B cell (primary cell): ENCODE measurements around the gene CEL. TPM values are rescaled to one million over a fixed set of nuclear protein-coding genes. Genes with fewer than 3 reads are reported as not detected.

Source experiments
- ATAC-seq: fragments of 200-7000 bp; cut with Tn5 transposase; one replicate; pipeline ENCODE4 v1.10.0; 2021; ENCODE audit warnings: low read depth, mild to moderate bottlenecking, moderate number of reproducible peaks, moderate library complexity
- CTCF ChIA-PET: fragments of 350-600 bp; sonication (Branson Sonifier 250); formaldehyde crosslinking; loops from one replicate; lab custom pipeline; 2021; ENCODE audit warnings: antibody characterized with exemption, inconsistent platforms; lab: Charles Lee
- POLR2A ChIA-PET: fragments of 350-600 bp; sonication (Branson Sonifier 250); formaldehyde crosslinking; loops from one replicate; lab custom pipeline; 2021; ENCODE audit warnings: antibody characterized with exemption; lab: Charles Lee
- DNase-seq: peaks from one replicate; pipeline ENCODE4 v3.0.0; 2013
- H2AFZ ChIP-seq: 2 replicates; pipeline ENCODE4 v1.6.1; 2012; ENCODE audit warnings: mild to moderate bottlenecking, low read depth, low read length; ENCODE audit not compliant: insufficient read depth, poor library complexity, severe bottlenecking
- H3K27ac ChIP-seq, 2 donors: 1 replicate in 1 of 2; 2 replicates in 1 of 2; pipeline ENCODE4 v1.5.1; 2012 to 2013; ENCODE audit warnings: low read length in 2 of 2, mild to moderate bottlenecking in 2 of 2, moderate library complexity in 1 of 2
- H3K27me3 ChIP-seq, 4 experiments: fragments of 200-600 bp in 1 of 4; sonication (generic) in 1 of 4; replicated peaks in 1 of 4; 1 replicate in 2 of 4; 2 replicates in 2 of 4; pipeline versions ENCODE4 v1.6.1 to v1.7.0; 2013 to 2016; ENCODE audit warnings: low read length in 3 of 4, mild to moderate bottlenecking in 2 of 4, mixed read lengths in 1 of 4, moderate library complexity in 1 of 4; ENCODE audit not compliant: insufficient read depth in 4 of 4, control insufficient read depth in 3 of 4; ENCODE audit errors: control extremely low read depth in 1 of 4
- H3K36me3 ChIP-seq, 2 experiments: replicated peaks in 1 of 2; 1 replicate in 1 of 2; 2 replicates in 1 of 2; pipeline versions ENCODE4 v1.6.1 to v1.7.1; 2013; ENCODE audit warnings: low read length in 1 of 2; ENCODE audit not compliant: insufficient read depth in 2 of 2, control insufficient read depth in 1 of 2; ENCODE audit errors: control extremely low read depth in 1 of 2, extremely low read depth in 1 of 2
- H3K4me1 ChIP-seq, 2 donors: fragments of 200-600 bp in 1 of 2; sonication (generic) in 1 of 2; 1 replicate in 1 of 2; 2 replicates in 1 of 2; pipeline versions ENCODE4 v1.5.1 to v1.6.1; 2013 to 2017; ENCODE audit warnings: low read length in 2 of 2; ENCODE audit not compliant: control insufficient read depth in 2 of 2, insufficient read depth in 2 of 2
- H3K4me2 ChIP-seq: replicated peaks from 2 replicates; pipeline ENCODE3; 2012; ENCODE audit warnings: mild to moderate bottlenecking, low read depth, low read length; ENCODE audit not compliant: poor library complexity, severe bottlenecking
- H3K4me3 ChIP-seq, 5 experiments: fragments of 200-600 bp in 1 of 5; sonication (generic) in 1 of 5; 1 replicate in 3 of 5; 2 replicates in 2 of 5; pipeline versions ENCODE4 v1.5.1 to v1.7.0; 2011 to 2016; ENCODE audit warnings: low read length in 4 of 5, mild to moderate bottlenecking in 4 of 5, low read depth in 2 of 5, control low read depth in 1 of 5, moderate library complexity in 1 of 5; ENCODE audit not compliant: insufficient read depth in 1 of 5; ENCODE audit errors: control extremely low read depth in 1 of 5, extremely low read depth in 1 of 5
- H3K79me2 ChIP-seq: fragments of 200-600 bp; sonication (generic); one replicate; pipeline ENCODE4 v1.6.0; 2016; ENCODE audit warnings: low read length; ENCODE audit not compliant: control insufficient read depth, insufficient read depth
- H3K9ac ChIP-seq: fragments of 200-600 bp; sonication (generic); 2 replicates; pipeline ENCODE4 v1.6.1; 2017; ENCODE audit warnings: mild to moderate bottlenecking, low read length, moderate library complexity
- H3K9me3 ChIP-seq, 3 donors: one replicate each; pipeline versions ENCODE4 v1.6.1 to v1.7.1; 2013; ENCODE audit warnings: low read length in 2 of 3; ENCODE audit not compliant: control insufficient read depth in 2 of 3, insufficient read depth in 1 of 3; ENCODE audit errors: control extremely low read depth in 1 of 3
- H4K20me1 ChIP-seq: 2 replicates; pipeline ENCODE4 v1.6.0; 2012; ENCODE audit warnings: mild to moderate bottlenecking, low read length; ENCODE audit not compliant: insufficient read depth, control insufficient read depth, poor library complexity, severe bottlenecking
- H3K27ac Mint-ChIP-seq: one replicate; pipeline ENCODE4 v1.8.0; 2021; ENCODE audit warnings: mixed read lengths
- H3K27me3 Mint-ChIP-seq: one replicate; pipeline ENCODE4 v1.8.0; 2021; ENCODE audit warnings: mixed read lengths
- H3K4me1 Mint-ChIP-seq: one replicate; pipeline ENCODE4 v1.8.0; 2021; ENCODE audit warnings: mixed read lengths
- H3K4me3 Mint-ChIP-seq: one replicate; pipeline ENCODE4 v1.8.0; 2021; ENCODE audit warnings: mixed read lengths
- H3K9me3 Mint-ChIP-seq: one replicate; pipeline ENCODE4 v1.8.0; 2022; ENCODE audit warnings: mixed read lengths; ENCODE audit not compliant: insufficient read depth
- EZH2 ChIP-seq: IDR thresholded peaks from 2 replicates; pipeline ENCODE4 v1.6.1; 2012; ENCODE audit warnings: borderline replicate concordance, low read depth, mild to moderate bottlenecking, moderate library complexity, low read length; ENCODE audit not compliant: insufficient read depth, poor library complexity, severe bottlenecking
- whole genome bisulfite sequencing: methylation state at CpG from one replicate; pipeline ENCODE4 v1.1.5; 2013; ENCODE audit warnings: missing lambda C conversion rate; ENCODE audit not compliant: insufficient coverage; 5-methylcytosine and 5-hydroxymethylcytosine counted together
- intact Hi-C: fragments of 100-400 bp; cut with micrococcal nuclease; formaldehyde crosslinking; loops from one replicate; pipeline ENCODE4 v1.10.0; 2022
- polyA plus RNA-seq: library from polyadenylated mRNA; depleted of rRNA; stranded (reverse); fragments of >200 nt; gene quantifications from 2 replicates; pipeline ENCODE4 v1.2.3, GENCODE V29; 2012
- total RNA-seq, 2 donors: library from RNA; stranded (reverse); fragments of 120-200 nt in 1 of 2; gene quantifications; 1 replicate in 1 of 2; 2 replicates in 1 of 2; pipeline versions ENCODE4 v1.2.3 to v1.2.4, GENCODE V29; 2013 to 2022
- TF ChIP-seq, protein P1 (sequence below): fragments of 200-600 bp; IDR thresholded peaks from one replicate; pipeline ENCODE4 v1.8.0; 2022; ENCODE audit warnings: antibody characterized with exemption, mild to moderate bottlenecking

CEL gene
- total and polyA plus RNA-seq, 2 donors (not counting 1 experiment from before 2014, with no cell fraction given): 0.51 to 0.57 TPM

DNA sequence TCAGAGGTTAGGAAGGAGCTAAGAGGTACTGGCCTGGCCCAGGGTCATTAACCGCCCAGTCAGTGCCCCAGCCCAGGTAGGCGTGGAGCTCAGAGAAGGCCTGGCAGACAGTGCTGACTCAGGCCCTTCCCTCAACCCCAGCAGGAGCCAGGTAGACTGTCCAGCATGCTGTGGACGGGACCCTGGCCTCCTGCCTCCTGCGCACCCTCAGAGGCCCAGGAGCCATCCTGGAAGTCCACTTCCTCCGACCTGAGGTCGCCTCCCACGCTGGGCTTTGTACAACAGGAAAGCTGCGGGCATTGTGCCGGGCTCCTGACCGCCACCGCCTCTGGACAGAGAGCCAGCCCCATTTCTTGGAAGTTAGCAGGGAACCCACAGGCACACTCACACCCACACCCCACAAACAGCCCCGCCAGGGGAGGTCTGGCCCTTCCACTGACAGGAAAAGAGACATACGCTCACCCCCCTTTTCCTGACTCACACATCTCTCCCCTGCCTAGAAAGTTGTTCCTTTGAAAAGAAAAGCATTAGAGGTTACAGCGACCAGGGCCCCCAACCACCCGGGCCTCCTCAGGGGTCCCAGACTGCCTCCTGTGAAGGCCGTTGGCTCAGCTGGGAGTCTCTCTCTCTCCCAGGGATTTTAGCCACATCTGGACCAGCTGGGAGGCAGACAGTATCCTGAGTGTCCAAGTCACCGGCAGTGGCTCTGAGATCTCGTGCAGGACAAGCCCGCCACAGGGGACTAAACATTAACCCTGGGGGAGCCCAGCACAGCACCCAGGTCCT, 51.6 kb downstream of the CEL start:
- H3K79me2 ChIP-seq: peaks cover 67% of the 10 kb centered on the region
- peak overlapping the region; percentile 93 for H3K27ac Mint-ChIP-seq
- H3K9ac ChIP-seq: peak overlapping the region; percentile 13

More for the DNA sequence above, 51.6 kb downstream of the CEL start:
- Histone ChIP-seq H3K27me3 (no peaks in the 10 kb centered on the region), H3K36me3 (peaks cover 0 to 25% of the 10 kb centered on the region in 2 experiments), H4K20me1 (peaks cover 54% of the 10 kb centered on the region), H3K27ac (peak overlapping the region; percentile 3 to 65), H3K4me1 (peaks cover 44 to 55% of the 10 kb centered on the region in 2 donors), H3K9me3 (no peaks in the 10 kb centered on the region), H3K4me3 (no peak overlapping the region), H2AFZ (no peak overlapping the region), H3K4me2 (peak overlapping the region; percentile 65)
- Mint-ChIP-seq H3K9me3 (no peaks in the 10 kb centered on the region), H3K27me3 (no peaks in the 10 kb centered on the region), H3K4me1 (peaks cover 49% of the 10 kb centered on the region), H3K4me3 (peak overlapping the region; percentile 83)
- no peak for ATAC-seq
- intact Hi-C loops: loop anchor here (10.0 kb wide), 1 partner anchor 361 kb away; the partner anchor contains the start of gene SLC2A6
- CTCF ChIA-PET: interaction anchor here (0.6 to 26.5 kb wide), 5 partner anchors 11 to 112 kb away, joined by 3 to 599 read pairs (median 5); no protein-coding TSS in a partner anchor
- TF ChIP-seq EZH2: no peak
- TF ChIP-seq, protein P1, sequence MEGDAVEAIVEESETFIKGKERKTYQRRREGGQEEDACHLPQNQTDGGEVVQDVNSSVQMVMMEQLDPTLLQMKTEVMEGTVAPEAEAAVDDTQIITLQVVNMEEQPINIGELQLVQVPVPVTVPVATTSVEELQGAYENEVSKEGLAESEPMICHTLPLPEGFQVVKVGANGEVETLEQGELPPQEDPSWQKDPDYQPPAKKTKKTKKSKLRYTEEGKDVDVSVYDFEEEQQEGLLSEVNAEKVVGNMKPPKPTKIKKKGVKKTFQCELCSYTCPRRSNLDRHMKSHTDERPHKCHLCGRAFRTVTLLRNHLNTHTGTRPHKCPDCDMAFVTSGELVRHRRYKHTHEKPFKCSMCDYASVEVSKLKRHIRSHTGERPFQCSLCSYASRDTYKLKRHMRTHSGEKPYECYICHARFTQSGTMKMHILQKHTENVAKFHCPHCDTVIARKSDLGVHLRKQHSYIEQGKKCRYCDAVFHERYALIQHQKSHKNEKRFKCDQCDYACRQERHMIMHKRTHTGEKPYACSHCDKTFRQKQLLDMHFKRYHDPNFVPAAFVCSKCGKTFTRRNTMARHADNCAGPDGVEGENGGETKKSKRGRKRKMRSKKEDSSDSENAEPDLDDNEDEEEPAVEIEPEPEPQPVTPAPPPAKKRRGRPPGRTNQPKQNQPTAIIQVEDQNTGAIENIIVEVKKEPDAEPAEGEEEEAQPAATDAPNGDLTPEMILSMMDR: no peak
- POLR2A ChIA-PET: interaction anchor here (0.6 to 3.3 kb wide), 6 partner anchors 8 to 91 kb away, joined by 3 to 21 read pairs (median 6); no protein-coding TSS in a partner anchor
- DNase-seq: no peak
- WGBS: 52% methylated on average over 19 of the region's 19 CpGs
